HG03354 (cell line): ENCODE data around the gene TMEM184B.
A peak's percentile ranks its signal among the peaks of the same experiment; 100 is the strongest.

Source experiments
- ATAC-seq: cut with Tn5 transposase; IDR thresholded peaks from one replicate; pipeline ENCODE4 v1.9.1; 2021; ENCODE audit warnings: mild to moderate bottlenecking; ENCODE audit not compliant: unreplicated experiment, poor library complexity, severe bottlenecking

The TMEM184B gene

DNA sequence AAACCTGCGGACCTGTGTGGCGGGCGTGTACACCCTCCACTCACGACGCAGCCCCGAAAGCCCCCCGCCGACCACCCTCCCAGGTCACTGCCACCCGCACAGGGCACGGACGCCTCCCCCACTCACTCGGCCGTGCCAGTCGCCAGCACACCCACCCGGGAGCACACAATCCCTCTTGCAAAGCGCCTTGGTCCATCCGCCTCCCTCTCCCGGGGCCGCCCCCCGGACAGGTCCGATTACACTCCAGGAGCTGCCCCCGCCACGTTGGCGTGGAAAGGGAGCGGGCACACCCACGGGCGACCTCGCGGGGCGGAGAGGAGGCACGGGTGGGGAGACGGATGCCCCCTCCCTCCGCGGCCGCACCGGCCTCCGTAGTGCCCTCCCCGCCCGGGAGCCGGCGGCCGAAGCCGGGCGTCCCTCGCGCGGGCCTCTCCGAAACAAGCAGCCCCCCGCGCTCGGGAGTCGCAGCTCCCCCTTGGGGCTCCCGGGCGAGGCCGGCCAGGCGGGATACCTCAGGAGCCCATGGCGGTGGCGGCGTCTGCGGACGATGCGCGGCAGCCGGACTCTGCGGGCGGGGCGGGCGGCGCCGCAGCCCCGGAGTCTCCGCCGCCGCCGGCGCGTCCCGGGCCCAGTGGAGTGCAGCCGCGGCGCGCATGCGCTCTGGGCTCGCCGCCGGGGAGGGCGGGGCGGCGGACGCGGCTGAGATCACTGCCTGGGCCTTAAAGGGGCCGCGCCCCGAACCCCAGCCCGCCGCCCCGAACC lies at the start of gene TMEM184B:
Gene TMEM184B (minus strand): TSS at position 638 of the 762 bp plus-strand sequence. CDS start 25,049 bp downstream, outside the sequence.
- peak; percentile 73 for ATAC-seq

DNA sequence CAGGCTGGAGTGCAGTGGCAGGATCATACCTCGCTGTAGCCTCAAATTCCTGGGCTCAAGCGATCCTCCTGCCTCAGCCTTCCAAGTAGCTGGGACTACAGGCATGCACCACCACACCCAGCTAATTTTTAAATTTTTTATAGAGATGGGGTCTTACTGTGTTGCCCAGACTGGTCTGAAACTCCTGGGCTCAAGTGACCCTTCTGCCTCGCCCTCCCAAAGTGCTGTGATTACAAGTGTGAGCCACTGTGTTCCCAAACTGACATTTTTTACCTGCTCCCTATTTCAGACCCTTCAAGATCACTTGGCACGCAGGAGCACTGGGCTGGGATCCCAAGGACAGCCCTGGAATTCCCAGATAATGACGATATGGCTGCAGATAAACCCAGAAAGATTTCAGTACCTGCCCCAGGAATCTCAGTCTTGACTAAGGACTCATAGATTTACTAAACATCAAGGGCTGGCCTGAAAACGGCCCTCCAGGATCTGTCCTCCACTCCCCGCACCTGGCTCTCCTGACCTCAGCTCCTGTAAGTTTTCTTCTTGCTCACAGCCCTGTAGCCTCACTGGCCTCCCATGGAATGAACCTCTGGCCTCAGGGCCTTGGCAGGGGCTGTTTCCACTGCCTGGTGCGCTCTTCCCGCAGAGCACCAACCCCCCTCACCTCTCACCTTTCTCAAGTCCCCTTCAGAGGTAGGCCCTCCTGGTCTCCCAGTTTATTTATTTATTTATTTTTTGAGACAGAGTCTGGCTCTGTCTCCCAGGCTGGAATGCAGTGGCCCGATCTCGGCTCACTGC lies 48.0 kb upstream of the TMEM184B start:
- no peak for ATAC-seq

DNA sequence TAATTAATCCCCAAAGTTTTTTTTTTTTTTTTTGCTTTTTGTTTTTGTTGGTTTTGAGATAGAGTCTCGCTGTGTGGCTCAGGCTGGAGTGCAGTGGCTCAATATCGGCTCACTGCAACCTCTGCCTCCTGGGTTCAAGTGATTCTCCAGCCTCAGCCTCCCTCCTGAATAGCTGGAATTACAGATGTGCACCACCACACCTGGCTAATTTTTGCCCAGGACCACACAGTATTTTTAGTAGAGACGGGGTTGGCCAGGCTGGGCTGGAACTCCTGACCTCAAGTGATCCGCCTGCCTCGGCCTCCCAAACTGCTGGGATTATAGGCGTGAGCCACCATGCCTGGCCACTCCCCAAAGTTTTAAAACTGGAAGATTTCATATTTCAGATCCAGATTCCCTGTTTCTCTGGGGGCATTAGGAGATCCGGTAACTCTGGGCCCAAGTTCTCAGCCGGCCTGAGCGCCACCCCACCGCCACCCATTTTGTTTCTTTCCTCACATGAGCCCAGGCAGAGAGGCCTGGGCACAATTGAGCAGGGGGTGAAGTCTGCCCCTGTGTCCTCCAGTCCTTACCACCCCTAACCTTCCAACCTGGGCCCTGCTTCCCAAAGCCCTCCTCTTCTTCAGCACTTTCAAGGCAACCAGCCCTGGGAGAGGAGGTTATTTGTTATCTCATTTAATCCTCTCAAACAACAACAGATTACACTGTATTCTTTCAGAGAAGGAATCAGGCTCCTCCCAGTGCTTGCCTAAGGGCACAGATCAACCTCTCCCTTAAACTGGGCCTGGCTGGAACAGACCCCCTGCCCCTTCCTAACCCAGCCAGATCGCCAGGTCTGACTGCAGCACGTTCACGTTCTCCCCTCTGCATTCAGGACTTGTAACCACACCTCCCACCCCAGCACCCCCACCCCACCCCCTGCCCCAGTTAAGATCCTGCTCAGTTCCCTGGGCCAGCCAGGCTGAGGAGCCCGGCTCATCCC lies 46.3 kb upstream of the TMEM184B start:
- no peak for ATAC-seq

DNA sequence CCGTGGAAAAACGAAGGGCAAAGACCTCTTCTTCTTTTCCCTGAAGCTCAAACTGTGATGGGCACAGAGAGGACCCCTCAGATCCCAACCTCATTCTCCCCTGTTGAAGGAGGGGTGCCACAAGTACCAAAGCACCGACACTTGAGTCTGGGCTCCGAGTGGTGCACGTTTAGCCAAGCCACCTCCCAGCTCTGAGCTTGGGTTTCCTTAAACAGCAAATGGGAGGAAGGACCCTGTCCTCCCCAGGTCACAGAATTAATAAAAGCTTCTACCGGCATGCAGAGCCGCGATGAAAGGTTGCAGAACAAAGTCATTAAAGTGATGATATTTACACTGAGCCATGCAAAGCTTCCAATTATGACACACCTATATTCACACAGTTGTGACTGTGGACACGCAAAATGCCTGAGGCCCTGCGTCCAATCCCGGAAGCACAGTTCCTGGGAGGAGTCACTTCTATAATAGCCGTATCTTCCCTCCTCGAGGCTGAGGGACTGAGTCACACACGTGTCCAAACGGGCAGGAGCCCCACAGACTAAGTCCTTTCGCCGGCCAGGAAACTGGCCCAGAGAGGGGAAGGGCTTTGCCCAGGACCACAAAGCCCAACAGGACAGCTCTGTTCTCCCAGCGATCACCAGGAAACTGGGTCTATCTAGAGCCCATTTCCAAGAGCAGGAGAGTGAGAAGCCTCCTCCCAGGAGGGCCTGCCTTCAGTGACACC lies 45.3 kb upstream of the TMEM184B start:
- ATAC-seq, result no peak

DNA sequence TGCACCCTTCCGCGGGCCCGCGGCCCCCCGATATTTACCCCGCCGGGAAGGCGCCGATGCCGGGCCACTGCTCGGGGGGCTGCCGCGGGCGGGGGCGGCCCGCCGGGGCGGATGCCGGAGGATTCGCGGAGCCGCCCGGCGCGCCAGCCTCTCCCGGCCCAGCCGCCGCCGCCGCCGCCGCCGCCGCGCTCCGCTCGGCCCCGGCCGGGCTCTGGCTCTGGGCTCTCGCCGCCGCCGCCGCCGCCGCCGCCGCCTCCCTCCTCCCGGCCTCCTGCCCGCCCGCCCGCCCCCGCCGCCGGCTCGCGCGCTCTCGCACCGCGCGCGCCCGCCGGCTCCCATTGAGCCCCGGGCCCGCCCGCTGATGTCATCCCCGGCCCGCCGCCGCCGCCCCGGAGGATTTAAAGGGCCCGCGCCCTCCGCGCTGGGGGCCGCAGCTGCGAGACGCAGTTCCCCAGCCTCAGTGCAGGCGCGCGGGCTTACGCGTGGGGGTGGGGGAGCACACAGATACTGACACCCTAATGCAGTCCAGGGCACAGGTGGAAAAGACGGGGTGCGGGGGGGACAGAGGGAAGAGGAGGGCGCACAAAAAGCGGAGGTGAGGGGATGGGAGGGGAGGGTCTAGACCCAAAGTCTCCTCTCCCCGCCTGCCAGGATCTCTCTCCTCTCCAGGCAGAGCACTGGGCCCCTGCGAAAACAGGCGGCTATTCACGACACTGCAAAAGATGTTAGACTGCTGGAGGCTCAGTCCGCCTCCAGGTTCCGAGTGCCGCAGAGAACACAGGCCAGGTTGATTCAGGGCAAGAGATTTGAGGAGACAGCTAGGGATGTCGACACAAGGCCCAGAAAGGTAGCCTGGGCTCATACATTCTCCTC lies 44.5 kb upstream of the TMEM184B start, which contains the start of gene CSNK1E:
Gene CSNK1E (minus strand): TSS at position 312 of the 873 bp plus-strand sequence. CDS start 3,276 bp downstream, outside the sequence.
- peak; percentile 45 for ATAC-seq

DNA sequence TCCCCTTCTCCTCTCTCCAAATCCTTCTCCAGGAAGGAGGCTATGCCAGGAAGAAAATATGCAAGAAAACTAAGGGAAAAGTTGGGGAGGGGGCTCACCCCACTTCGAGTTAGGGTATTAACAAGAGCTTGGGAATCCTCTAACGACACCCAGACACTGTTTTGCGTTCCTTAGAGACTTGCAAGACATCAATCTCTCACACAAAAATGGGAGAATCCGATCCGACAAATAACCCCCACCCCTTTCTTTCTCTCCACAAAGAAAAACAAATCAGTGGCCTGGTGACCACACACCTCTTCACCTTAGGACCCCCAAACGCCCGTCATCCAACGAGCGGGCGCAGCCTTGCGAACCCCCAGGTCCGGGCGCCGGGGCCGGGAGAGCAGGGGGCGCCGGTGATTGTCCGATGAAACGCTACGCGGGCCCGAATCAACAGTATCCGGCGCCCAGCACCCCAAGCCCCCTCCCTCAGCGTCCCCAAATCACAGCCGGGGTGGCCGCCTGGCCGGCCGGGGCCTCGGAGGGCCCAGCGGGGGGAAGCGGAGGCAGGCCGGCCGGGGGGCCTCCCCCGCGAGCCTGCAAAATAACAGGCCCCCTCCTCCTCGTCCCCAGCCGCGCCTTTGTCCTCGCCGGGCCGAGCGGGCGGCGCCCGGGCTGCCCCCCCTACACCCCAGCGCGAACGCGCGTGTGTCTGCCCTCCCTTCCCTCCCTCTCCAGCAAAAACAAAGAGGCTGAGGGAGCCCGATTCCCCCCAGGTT lies 43.7 kb upstream of the TMEM184B start:
- peak; percentile 33 for ATAC-seq

DNA sequence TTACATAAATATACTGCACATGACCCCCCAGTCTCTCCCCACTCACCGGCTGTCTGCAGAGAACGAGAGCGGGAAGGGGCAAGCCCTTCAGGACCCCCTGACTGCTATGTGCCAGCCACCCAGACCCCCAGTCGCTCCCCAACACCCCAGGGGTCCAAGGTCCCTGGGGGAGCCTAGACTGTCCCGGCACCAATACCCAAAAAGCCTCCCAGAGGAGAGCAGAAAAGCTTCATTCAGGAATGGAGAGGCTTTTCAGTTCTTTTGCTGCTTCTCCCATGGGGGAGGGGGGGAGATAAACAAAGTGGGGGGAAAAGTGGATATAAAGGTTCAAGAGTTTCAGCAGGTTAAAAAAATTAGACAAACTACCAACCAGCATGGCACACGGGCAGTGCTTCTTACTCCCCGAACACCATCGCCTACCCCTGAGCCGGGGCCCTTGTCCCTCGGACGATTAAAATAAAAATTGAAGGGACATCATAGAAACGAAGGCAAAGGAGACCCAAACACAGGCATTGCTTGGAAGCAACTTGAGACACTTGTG lies 43.1 kb upstream of the TMEM184B start:
- no peak for ATAC-seq

DNA sequence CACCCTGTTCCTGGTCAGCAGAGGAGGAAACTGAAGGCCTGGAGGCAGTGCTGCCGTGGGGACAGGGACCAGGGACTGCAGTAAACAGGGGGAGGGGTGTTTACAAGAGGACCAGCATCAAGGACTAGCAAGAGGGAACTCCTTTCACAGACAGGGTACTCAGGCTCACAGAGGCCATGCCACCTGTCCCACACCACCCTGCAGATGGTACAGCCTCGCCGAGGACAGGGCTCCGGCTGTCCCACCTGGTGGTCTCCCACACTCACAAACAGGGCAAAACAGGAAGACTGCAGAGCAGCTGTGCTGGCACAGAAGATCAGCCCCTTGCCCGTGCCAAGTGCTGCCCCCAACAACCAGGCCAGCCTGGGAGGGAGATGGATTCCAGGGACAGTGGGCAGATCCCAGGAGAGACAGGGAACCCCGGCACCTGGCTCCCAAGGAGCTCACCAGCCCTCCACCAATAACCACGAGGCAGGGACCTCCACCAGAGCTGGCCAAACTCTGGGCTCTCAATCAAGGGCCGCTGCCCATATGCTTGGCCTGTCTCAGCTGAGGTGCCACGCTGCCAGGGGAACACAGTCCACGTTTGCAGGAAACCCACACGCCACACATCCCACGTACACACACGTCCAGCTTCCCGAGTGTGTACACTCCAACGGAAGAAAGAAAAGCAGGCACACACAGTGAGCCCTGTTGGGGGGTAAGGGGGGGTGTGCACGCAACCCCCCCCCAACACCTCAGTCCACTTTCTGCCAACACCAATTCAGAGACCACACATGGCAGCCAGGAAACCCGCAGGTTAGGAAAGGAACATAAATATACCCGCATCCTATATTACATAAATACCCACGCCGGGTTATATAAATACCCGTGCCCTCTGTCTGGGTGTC lies 42.4 kb upstream of the TMEM184B start:
- ATAC-seq, result no peak

DNA sequence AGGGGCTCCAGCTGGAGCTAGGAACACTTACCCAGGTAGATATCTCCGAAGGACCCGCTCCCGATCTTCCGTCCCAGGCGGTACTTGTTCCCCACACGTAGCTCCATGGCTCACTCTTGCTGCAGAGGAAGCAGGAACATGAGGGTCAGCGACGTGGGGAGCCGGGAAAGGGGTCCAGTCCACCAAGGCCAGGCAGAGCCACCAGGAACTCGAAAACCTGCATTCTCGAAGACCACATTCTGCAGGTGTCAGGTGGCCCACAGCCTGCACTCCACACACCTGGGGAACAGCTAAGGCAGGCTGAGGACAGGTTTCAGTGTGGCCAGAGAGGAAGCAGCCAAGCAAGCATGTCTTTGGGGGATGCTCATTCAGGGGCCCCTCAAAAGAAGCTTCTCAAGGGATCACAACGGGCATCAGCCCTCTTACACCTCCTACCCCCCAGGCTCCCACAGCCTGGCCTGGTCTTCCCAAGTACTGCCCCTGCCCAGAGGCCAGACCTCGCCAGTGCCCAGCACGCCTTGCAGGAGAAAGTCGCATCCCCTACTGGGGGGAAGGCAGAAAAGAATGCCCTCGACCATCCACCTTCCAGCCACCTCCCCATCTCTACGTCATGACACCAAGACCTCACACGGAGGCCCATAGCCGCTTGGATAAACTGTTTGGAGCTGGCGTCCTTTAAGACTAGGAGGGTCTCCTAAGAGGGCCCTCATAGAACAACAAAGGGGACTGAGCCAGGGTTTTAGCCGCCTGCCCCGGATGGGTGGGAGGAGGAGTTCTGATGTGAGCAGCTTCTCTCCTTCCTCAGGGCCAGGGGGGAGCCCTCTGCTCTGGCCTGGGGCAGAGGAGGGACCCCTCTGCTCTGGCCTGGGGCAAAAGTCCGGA lies 41.5 kb upstream of the TMEM184B start:
- no peak for ATAC-seq

DNA sequence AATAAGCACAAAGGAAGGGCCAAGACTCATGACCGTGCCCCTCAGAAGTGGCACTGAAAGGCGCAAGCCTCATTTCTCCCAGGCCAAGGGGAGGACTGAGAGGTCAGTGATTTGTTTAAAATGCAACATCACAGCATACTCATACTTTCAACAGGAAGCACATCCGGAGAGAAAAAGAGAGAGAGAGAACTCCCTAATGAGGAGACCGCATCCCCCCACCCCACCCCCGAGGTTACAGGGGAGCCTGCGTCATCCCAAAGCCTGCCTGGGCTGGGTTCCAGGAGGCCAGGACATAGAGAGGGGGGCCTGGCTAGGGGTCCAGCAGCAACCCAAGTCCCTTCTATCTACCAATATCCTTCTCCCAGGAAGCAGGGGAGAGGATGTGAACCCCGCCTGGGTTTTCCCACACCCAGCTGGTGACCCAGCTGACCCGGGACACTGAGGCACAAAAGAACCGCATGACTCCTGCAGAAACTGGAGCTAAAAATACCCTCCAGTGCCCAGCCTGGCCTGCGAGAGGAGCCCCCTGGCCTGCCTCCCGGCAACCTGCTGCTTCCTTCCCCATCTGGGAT lies 40.7 kb upstream of the TMEM184B start:
- no peak for ATAC-seq

DNA sequence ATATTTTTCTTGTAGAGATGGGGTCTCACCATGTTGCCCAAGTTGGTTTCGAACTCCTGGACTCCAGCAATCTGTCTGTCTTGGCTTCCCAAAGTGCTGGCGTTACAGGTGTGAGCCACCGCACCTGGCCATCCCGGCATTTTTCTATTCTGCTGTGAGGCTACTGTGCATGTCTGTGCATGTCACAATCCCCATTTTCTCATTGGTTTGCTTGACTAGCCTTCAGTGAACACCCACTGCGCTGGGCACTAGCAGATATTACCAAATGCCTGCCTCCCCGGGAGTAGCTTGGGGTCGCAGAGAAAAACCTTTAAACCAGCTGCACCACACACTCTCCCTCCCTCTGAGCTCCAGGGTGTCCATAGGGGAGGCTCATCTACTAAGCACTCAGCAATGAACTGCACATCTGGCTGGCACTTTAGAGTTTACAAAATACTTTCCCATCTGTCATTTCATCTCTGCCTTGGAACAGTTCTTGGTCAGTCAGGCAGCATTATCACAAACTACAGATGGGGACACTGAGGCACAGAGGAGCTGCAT lies 39.5 kb upstream of the TMEM184B start:
- no peak for ATAC-seq

DNA sequence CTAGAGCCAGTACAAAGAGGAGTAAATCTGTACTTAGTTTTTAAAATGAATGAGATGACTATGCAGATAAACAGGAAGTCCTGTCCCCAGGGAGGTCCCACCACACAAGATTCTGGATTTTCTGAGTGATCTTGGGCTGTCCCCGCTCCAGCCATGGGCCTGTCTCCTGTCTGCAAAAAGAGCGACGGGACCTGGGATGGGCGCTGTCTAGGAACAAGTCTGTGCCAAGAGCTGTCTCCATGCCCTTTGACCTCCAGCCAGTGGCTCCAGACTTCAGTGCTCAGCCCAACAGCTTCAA lies 38.5 kb upstream of the TMEM184B start:
- ATAC-seq, result no peak

DNA sequence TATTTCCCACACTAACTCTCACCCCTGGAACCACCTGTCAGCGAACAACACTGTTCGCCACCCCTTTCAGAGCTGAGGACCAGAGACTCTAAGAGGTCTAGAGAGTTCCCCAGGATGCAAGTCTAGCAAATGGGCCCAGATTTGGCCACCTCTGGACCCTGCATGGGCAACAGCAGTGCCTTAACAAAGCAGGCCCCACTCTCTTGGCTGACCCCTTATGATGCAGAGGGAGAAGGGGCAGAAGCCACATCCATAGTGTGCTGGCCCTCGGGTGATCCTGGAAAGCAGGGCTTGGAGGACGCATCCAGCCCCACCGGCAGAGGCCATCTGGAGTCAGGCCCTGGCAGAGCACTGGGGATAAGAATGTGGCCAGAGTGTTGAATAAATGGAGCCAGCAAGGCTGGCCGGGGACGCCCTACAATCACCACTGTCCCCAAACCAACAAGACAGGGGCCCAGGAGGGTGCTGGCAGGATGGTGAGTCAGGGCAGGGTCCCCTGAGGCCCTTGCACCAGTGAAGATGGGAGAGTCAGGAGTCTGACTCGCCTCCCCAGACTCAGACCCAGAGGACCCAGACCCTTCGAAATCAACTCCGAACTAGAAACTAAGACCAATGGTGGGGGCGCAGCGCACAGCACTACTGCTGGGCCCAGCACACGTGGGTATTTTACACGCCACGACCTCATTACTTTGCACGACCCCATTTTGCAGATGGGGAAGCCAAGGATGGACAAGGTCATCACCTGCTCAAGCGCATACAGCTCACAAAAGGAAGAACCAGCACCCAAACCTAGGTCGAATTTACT lies 37.9 kb upstream of the TMEM184B start:
- ATAC-seq, result no peak
